SK-N-SH (cell line): ENCODE data around the gene ACBD6. TPM values are rescaled to one million over a fixed set of nuclear protein-coding genes. Genes with fewer than 3 reads are reported as not detected.

ENCODE experiments used
- CTCF ChIA-PET: fragments of 300-600, 350-600 bp; formaldehyde crosslinking; extraction: SDS; loops from one replicate; lab custom pipeline; 2021; lab: Yijun Ruan, JAX
- POLR2A ChIA-PET: fragments of 350-600 bp; sonication (Branson Sonifier 250); formaldehyde crosslinking; extraction: SDS; loops from one replicate; lab custom pipeline; 2020; ENCODE audit warnings: antibody characterized with exemption, inconsistent platforms; lab: Yijun Ruan, JAX
- DNase-seq: peaks from one replicate; pipeline ENCODE4 v3.0.0; 2012
- H2AFZ ChIP-seq: fragments of 200-600 bp; sonication (generic); 2 replicates; pipeline ENCODE4 v1.8.1; 2016; ENCODE audit warnings: antibody characterized with exemption, mild to moderate bottlenecking, low read depth
- H3F3A ChIP-seq: fragments of 200-600 bp; sonication (generic); replicated peaks from 2 replicates; pipeline ENCODE3; 2016; ENCODE audit warnings: antibody characterized with exemption, mild to moderate bottlenecking; ENCODE audit not compliant: insufficient read depth
- H3K27ac ChIP-seq, 2 experiments: fragments of 200-500 bp in 1 of 2; fragments of 200-600 bp in 1 of 2; sonication (Bioruptor generic) in 1 of 2; sonication (generic), shearing (Covaris generic) in 1 of 2; 2 replicates each; pipeline versions ENCODE4 v1.5.1 to v1.6.1; 2014 to 2016; ENCODE audit warnings: low read depth in 2 of 2, inconsistent platforms in 1 of 2, low read length in 1 of 2, mild to moderate bottlenecking in 1 of 2, mixed read lengths in 1 of 2
- H3K27me3 ChIP-seq: fragments of 200-600 bp; sonication (generic), shearing (Covaris generic); 2 replicates; pipeline ENCODE4 v1.6.1; 2016; ENCODE audit warnings: mixed run types; ENCODE audit not compliant: insufficient read depth
- H3K36me3 ChIP-seq, 2 experiments: fragments of 200-500 bp in 1 of 2; fragments of 200-600 bp in 1 of 2; sonication (Bioruptor generic) in 1 of 2; sonication (generic) in 1 of 2; replicated peaks in 1 of 2; 2 replicates each; pipeline versions ENCODE3 to v1.5.1; 2014 to 2016; ENCODE audit warnings: low read length in 1 of 2, mild to moderate bottlenecking in 1 of 2; ENCODE audit not compliant: insufficient read depth in 2 of 2, control insufficient read depth in 1 of 2
- H3K4me1 ChIP-seq, 2 experiments: fragments of 200-500 bp in 1 of 2; fragments of 200-600 bp in 1 of 2; sonication (Bioruptor generic) in 1 of 2; sonication (generic), shearing (Covaris generic) in 1 of 2; 2 replicates each; pipeline versions ENCODE4 v1.5.1 to v1.6.1; 2014 to 2016; ENCODE audit warnings: low read depth in 1 of 2, low read length in 1 of 2, mixed run types in 1 of 2; ENCODE audit not compliant: insufficient read depth in 2 of 2, control insufficient read depth in 1 of 2
- H3K4me2 ChIP-seq: fragments of 200-600 bp; sonication (generic), shearing (Covaris generic); 2 replicates; pipeline ENCODE4 v1.6.1; 2017; ENCODE audit warnings: mixed run types
- H3K4me3 ChIP-seq, 2 experiments: fragments of 200-500 bp in 1 of 2; fragments of 200-600 bp in 1 of 2; sonication (Bioruptor generic) in 1 of 2; sonication (generic), shearing (Covaris generic) in 1 of 2; 2 replicates each; pipeline versions ENCODE4 v1.5.1 to v1.8.1; 2014 to 2016; ENCODE audit warnings: low read depth in 2 of 2, inconsistent platforms in 1 of 2, low read length in 1 of 2, mild to moderate bottlenecking in 1 of 2, mixed read lengths in 1 of 2, moderate library complexity in 1 of 2
- H3K79me2 ChIP-seq: fragments of 200-600 bp; sonication (generic); 2 replicates; pipeline ENCODE4 v1.8.1; 2017; ENCODE audit warnings: mild to moderate bottlenecking; ENCODE audit not compliant: insufficient read depth
- H3K9ac ChIP-seq: fragments of 200-600 bp; sonication (generic); 2 replicates; pipeline ENCODE4 v1.6.1; 2017; ENCODE audit warnings: mixed run types
- H3K9me2 ChIP-seq: fragments of 200-600 bp; sonication (generic); 2 replicates; pipeline ENCODE4 v1.6.1; 2017; ENCODE audit warnings: mixed run types
- H3K9me3 ChIP-seq: fragments of 200-600 bp; sonication (generic); 2 replicates; pipeline ENCODE4 v1.6.1; 2017; ENCODE audit warnings: mixed run types, mild to moderate bottlenecking, moderate library complexity
- H4K20me1 ChIP-seq: fragments of 200-600 bp; sonication (generic); 2 replicates; pipeline ENCODE4 v1.6.1; 2017; ENCODE audit warnings: mild to moderate bottlenecking, mixed run types; ENCODE audit not compliant: insufficient read depth
- CTCF ChIP-seq: fragments of 200-600 bp; sonication (generic); IDR thresholded peaks from 2 replicates; pipeline ENCODE4 v1.6.1; 2017; ENCODE audit warnings: antibody characterized with exemption, mild to moderate bottlenecking, moderate library complexity
- ELF1 ChIP-seq: IDR thresholded peaks from 2 replicates; pipeline ENCODE4 v1.4.0; 2012
- FOSL2 ChIP-seq: IDR thresholded peaks from 2 replicates; pipeline ENCODE4 v1.4.0; 2012; ENCODE audit warnings: low read depth, mild to moderate bottlenecking, moderate library complexity, borderline replicate concordance
- FOXM1 ChIP-seq: IDR thresholded peaks from 2 replicates; pipeline ENCODE4 v1.4.0; 2012; ENCODE audit warnings: low read depth, mild to moderate bottlenecking
- GABPA ChIP-seq: IDR thresholded peaks from 2 replicates; pipeline ENCODE4 v1.4.0; 2012; ENCODE audit warnings: low read depth, mild to moderate bottlenecking
- JUND ChIP-seq: IDR thresholded peaks from 2 replicates; pipeline ENCODE4 v1.4.0; 2012
- MEF2A ChIP-seq: IDR thresholded peaks from 2 replicates; pipeline ENCODE4 v1.4.0; 2012; ENCODE audit warnings: low read depth, borderline replicate concordance
- PBX3 ChIP-seq: IDR thresholded peaks from 2 replicates; pipeline ENCODE4; 2012
- POLR2AphosphoS5 ChIP-seq: IDR thresholded peaks from 2 replicates; pipeline ENCODE4 v1.6.1; 2012; ENCODE audit warnings: low read depth, low read length
- RAD21 ChIP-seq: IDR thresholded peaks from 2 replicates; pipeline ENCODE4 v1.6.1; 2012; ENCODE audit warnings: mild to moderate bottlenecking, low read length
- RCOR1 ChIP-seq: fragments of 150-350 bp; IDR thresholded peaks from 2 replicates; pipeline ENCODE4 v1.6.1; 2017; ENCODE audit warnings: antibody characterized with exemption, low read length
- RFX5 ChIP-seq: IDR thresholded peaks from 2 replicates; pipeline ENCODE4 v1.6.1; 2012; ENCODE audit warnings: mild to moderate bottlenecking, improper control_type of control experiment, low read length
- RXRA ChIP-seq: IDR thresholded peaks from 2 replicates; pipeline ENCODE4 v1.4.0; 2012; ENCODE audit warnings: low read depth, mild to moderate bottlenecking, borderline replicate concordance
- TCF12 ChIP-seq: IDR thresholded peaks from 2 replicates; pipeline ENCODE4 v1.4.0; 2012
- TEAD4 ChIP-seq: IDR thresholded peaks from 2 replicates; pipeline ENCODE4 v1.4.0; 2012; ENCODE audit warnings: mild to moderate bottlenecking, borderline replicate concordance; ENCODE audit not compliant: insufficient read depth
- USF2 ChIP-seq: fragments of 150-350 bp; IDR thresholded peaks from 2 replicates; pipeline ENCODE4 v1.6.1; 2017; ENCODE audit warnings: antibody characterized with exemption, low read length, low read depth, borderline replicate concordance
- WGBS: methylation state at CpG from one replicate; pipeline ENCODE4 v1.1.6; 2017; ENCODE audit warnings: low lambda C conversion rate; 5-methylcytosine and 5-hydroxymethylcytosine counted together
- polyA plus RNA-seq, 3 experiments: library from polyadenylated mRNA; depleted of rRNA; stranded (reverse); fragments of >200 nt; gene quantifications; 2 replicates each; pipeline ENCODE4 v1.2.3, GENCODE V29; 2012
- TF ChIP-seq, protein P1 (sequence below): fragments of 150-350 bp; IDR thresholded peaks from 2 replicates; pipeline ENCODE4 v1.6.1; 2016; ENCODE audit warnings: mild to moderate bottlenecking, low read depth, low read length
- TF ChIP-seq, protein P2 (sequence below): IDR thresholded peaks from 2 replicates; pipeline ENCODE4 v1.4.0; 2012; ENCODE audit warnings: low read depth, borderline replicate concordance

Gene ACBD6
- polyA plus RNA-seq, 1 of the 3 experiments (the other 2 are of a cell fraction) = 60.9 TPM

DNA sequence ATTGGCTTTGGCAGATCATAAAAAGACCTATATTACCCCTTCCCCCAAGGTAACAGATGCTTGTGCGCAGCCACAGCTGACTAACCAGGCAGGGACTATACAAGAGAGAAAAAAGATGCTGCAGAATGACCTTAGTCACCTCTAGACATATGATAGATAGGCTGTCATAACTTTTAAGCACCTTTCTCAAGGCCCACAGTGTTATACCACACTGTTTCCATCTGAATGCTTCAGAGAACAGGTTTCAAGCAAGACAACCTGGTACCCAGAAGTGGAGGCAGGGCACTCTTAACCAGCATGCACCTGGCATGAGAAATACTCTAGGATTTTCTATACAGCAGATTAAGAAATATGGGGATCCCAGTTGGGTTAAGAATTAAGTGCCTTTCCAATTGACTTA lies 43.6 kb upstream of the ACBD6 start:
- Histone ChIP-seq H3K9me2 (no peaks in the 10 kb centered on the region), H2AFZ (no peak overlapping the region), H3K9ac (no peak overlapping the region), H4K20me1 (no peaks in the 10 kb centered on the region), H3K79me2 (no peaks in the 10 kb centered on the region), H3K27me3 (no peaks in the 10 kb centered on the region), H3F3A (no peaks in the 10 kb centered on the region), H3K4me2 (no peak overlapping the region), H3K9me3 (no peaks in the 10 kb centered on the region), H3K27ac (no peak overlapping the region), H3K4me1 (no peaks in the 10 kb centered on the region), H3K36me3 (no peaks in the 10 kb centered on the region), H3K4me3 (no peak overlapping the region)
- TF ChIP-seq JUND = no peak
- no peak for TF ChIP-seq PBX3
- no peak for TF ChIP-seq POLR2AphosphoS5
- TF ChIP-seq FOXM1 = no peak
- no peak for TF ChIP-seq RAD21
- no peak for TF ChIP-seq GABPA
- TF ChIP-seq, protein P1, sequence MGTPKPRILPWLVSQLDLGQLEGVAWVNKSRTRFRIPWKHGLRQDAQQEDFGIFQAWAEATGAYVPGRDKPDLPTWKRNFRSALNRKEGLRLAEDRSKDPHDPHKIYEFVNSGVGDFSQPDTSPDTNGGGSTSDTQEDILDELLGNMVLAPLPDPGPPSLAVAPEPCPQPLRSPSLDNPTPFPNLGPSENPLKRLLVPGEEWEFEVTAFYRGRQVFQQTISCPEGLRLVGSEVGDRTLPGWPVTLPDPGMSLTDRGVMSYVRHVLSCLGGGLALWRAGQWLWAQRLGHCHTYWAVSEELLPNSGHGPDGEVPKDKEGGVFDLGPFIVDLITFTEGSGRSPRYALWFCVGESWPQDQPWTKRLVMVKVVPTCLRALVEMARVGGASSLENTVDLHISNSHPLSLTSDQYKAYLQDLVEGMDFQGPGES = no peak
- TF ChIP-seq ELF1 = no peak
- TF ChIP-seq USF2 = no peak
- TF ChIP-seq RCOR1 = no peak
- ChIA-PET POLR2A (no interaction called here), CTCF (interaction anchor here (1.4 to 1.5 kb wide), 2 partner anchors 30 to 317 kb away, joined by 6 read pairs; no protein-coding TSS in a partner anchor)
- 100% methylated on average over 1 of the region's 1 CpG for WGBS
- no peak for DNase-seq

- Histone ChIP-seq H3K27ac (no peak overlapping the region), H3K9ac (no peak overlapping the region), H3K9me3 (no peaks in the 10 kb centered on the region), H3K4me2 (no peak overlapping the region), H3F3A (no peaks in the 10 kb centered on the region), H3K27me3 (no peaks in the 10 kb centered on the region), H3K4me3 (no peak overlapping the region), H3K9me2 (no peaks in the 10 kb centered on the region), H2AFZ (no peak overlapping the region), H3K4me1 (no peaks in the 10 kb centered on the region), H3K79me2 (no peaks in the 10 kb centered on the region), H4K20me1 (no peaks in the 10 kb centered on the region), H3K36me3 (no peaks in the 10 kb centered on the region)
- ChIA-PET CTCF (interaction anchor here (1.3 to 1.8 kb wide), 3 partner anchors 11 to 623 kb away, joined by 3 to 5 read pairs (median 4); partner anchors contain the start of gene XPR1), POLR2A (no interaction called here)
- no peak for DNase-seq
- TF ChIP-seq POLR2AphosphoS5 = no peak
- TF ChIP-seq FOXM1 = no peak
- TF ChIP-seq TCF12 = no peak
- no peak for TF ChIP-seq FOSL2
- no peak for TF ChIP-seq GABPA
- TF ChIP-seq MEF2A = no peak
- no peak for TF ChIP-seq TEAD4
- TF ChIP-seq CTCF = no peak
- TF ChIP-seq, protein P2, sequence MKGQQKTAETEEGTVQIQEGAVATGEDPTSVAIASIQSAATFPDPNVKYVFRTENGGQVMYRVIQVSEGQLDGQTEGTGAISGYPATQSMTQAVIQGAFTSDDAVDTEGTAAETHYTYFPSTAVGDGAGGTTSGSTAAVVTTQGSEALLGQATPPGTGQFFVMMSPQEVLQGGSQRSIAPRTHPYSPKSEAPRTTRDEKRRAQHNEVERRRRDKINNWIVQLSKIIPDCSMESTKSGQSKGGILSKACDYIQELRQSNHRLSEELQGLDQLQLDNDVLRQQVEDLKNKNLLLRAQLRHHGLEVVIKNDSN = no peak
- no peak for TF ChIP-seq RXRA
- TF ChIP-seq RFX5 = no peak
- 61% methylated on average over 3 of the region's 4 CpGs for WGBS
Measured at GRCh38 chr1:180544050-180544449, 41.7 kb upstream of the ACBD6 start.
